GM19467 (cell line): Measurements from ENCODE around the gene KCNH2.
"Not testable (repeated sequence)": the region's sequence is repeated elsewhere in the genome, so short reads cannot be mapped to it uniquely, and the experiment has no call there.

Experiments used
- ATAC-seq: cut with Tn5 transposase; IDR thresholded peaks from one replicate; pipeline ENCODE4 v1.9.1; 2021; ENCODE audit warnings: mild to moderate bottlenecking, moderate library complexity; ENCODE audit not compliant: unreplicated experiment

The KCNH2 gene

DNA sequence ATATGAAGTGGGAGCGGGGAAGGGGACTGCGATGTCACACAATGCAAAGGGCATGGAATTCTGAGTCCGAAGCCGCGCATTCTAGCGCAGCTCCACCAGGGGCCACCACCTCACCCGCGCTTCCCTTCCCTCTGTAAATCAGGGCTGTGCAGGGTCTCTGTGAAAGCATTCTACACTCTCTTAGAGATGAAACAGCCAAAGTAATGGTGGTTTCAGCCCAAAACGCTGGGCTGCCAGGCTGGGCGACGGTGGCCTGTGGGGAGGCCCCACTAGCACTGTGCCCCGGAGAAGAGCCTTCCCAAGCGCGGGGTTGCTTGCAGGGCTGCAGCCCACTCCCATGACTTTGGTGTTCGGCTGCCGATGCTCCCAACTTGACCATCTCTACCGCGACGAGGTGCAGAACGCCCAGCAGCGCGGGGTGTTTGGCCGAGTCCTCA is 34.8 kb upstream of the KCNH2 start:
- no peak for ATAC-seq

DNA sequence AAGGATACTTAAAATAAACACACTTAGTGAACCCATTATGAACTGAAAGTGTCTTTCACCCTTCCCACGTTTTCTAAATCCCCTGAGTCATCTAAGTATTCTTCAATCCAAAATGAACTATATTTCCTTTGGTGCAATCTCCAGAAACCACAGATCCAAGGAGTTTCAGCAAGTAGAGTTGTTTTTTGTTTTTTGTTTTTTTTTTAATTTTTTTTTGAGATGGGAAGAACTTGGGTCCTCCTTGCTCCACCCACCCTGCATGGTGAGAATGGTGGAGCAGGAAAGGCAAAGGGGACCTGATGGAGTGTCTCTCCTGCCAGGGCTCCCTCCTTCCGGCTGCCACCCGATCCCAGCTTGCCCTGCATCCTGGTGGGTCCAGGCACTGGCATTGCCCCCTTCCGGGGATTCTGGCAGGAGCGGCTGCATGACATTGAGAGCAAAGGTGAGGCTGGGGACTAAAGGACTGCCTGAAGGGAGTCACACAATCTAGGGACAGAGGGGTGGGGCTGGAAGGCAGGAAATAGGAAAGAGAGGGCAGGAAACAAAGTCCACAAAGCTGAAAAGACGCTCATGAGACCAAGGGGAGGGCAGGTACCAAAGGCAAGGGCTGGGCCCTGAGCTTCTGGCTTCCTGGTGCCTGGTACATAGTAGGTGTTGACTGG is 34.0 kb upstream of the KCNH2 start:
- no peak for ATAC-seq

DNA sequence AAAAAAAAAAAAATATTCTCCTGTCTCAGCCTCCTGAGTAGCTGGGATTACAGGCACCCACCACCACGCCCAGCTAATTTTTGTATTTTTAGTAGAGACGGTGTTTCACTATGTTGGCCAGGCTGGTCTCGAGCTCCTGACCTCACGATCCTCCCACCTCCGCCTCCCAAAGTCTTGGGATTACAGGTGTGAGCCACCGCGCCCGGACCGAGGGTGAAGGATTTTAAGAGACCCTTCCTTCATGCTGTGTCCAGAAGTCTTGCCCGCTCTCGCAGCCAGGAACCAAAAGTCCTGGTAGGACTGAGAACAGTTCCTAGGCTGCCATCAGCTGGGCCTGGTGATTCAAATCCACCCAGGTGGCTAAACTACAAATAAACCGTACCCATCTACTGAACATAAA is 33.5 kb upstream of the KCNH2 start:
- ATAC-seq, result not testable (repeated sequence)

DNA sequence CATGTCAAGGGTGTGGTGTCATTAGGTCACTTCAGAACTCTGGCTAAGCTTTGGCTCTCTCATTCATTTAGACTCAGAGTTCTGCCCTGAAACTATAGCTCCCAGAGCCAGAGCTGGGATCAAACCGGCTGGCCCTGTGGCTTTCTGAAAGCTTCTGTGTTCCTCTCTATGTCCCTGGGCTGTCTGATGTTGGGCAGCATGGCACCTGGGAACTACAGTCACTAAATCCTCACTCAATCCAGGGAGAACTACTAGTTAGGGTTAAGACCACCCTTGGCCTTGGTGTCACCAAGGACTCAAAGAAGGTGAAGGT is 32.9 kb upstream of the KCNH2 start:
- ATAC-seq, result no peak

DNA sequence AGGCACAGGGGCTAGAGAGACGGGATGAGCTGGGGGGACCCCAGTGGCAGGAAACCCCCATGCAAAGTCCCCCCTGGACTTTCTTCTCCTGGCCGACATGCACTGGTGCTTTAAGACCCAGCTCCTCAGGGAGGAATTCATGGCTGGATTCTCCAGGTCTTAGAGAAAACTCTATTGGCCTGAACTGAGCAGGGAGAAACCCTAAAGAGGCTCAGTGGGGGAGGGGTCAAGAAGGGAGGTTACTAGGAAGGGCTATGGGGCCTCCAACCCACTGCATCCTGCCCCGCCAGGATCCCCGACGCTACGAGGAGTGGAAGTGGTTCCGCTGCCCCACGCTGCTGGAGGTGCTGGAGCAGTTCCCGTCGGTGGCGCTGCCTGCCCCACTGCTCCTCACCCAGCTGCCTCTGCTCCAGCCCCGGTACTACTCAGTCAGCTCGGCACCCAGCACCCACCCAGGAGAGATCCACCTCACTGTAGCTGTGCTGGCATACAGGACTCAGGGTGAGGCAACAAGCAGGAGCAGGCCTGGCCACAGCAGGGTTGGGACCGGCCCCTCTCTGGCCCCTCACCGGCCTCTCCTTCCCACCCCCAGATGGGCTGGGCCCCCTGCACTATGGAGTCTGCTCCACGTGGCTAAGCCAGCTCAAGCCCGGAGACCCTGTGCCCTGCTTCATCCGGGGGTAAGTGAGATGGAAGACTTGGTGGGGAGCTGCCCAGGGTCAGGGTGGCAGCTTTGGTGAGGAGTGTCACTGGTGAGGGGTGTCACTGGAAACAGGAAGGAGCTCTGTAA is 32.4 kb upstream of the KCNH2 start:
- ATAC-seq, result no peak

DNA sequence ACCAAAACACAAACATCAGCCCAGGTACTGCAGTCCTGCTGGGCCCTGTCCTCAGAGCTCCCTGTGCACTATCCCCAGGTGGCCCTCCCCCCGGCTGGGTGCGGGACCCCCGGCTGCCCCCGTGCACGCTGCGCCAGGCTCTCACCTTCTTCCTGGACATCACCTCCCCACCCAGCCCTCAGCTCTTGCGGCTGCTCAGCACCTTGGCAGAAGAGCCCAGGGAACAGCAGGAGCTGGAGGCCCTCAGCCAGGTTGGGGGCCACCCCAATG is 31.9 kb upstream of the KCNH2 start:
- no peak for ATAC-seq

DNA sequence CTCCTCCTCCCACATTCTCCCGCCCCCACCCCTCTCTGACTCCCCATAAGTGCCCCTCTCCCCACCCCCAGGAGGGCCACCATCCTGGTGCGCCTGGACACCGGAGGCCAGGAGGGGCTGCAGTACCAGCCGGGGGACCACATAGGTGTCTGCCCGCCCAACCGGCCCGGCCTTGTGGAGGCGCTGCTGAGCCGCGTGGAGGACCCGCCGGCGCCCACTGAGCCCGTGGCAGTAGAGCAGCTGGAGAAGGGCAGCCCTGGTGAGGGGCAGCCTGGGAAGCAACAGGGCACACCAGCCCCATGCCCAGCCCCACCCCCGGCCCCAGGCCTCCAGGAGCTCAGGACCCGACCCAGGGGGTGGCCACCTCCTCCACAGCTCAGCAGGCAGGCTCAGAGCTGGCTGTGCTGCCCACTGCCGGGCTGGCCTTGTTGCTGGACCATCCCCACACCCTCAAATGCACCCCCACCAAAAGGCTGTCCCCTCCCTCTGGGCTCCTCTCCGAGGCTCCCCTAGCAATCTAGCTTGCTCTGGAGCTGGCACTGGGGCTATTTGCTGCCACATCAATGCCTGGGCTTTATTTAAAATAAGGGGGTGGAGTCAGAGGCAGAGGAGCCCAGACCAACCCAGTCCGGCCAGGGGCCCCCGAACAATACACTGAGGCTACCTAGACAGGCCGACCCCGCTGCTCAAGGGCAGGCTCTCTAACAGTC is 31.4 kb upstream of the KCNH2 start:
- ATAC-seq, result no peak

DNA sequence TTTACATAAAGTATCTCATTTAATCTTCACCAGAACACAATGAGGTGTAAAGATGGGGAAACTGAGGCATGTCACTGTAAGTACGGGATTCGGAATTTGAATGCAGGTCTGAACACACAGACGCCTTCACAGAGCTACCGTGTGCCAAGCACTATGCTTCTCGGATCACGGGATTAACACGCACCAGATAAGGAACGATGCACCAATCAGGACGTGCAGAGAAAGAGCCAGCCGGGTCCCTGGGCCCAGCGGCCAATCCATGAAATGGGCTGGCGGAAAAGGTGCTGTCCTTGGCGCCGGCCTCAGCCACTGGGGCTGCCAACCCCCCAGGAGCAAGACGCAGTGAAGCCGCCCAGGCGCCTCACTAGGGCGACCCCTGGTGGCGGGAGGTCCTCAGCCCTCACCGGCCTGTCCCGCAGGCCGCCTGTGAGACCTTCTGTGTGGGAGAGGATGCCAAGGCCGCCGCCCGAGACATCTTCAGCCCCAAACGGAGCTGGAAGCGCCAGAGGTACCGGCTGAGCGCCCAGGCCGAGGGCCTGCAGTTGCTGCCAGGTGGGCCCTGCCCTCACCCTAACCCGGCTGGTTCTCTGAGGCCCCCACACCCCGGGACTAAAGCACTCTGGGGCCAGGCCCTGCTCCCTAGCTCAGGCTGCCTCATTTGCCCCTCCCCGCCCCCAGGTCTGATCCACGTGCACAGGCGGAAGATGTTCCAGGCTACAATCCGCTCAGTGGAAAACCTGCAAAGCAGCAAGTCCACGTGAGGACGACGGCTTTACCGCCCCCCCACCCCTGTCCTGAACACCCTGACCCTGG is 30.6 kb upstream of the KCNH2 start:
- ATAC-seq, result peak; percentile 69

DNA sequence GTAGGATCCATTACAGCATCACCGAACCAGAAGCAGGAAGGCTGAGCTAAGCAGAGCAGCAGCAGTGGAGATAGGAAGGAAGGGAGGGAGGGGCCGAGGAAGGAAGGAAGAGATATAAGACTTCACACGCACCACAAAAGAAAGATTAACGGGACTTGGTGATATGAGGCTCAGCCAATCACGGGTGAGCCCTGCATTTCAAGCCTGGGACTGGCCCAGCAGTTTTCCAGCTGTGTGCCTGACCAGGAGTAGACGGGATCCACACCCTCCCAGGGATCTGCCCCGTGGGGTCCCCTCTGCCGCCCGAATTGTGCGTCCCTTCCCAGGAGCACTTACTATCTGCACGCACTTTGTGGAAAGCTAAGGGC is 30.0 kb upstream of the KCNH2 start:
- ATAC-seq, result no peak

DNA sequence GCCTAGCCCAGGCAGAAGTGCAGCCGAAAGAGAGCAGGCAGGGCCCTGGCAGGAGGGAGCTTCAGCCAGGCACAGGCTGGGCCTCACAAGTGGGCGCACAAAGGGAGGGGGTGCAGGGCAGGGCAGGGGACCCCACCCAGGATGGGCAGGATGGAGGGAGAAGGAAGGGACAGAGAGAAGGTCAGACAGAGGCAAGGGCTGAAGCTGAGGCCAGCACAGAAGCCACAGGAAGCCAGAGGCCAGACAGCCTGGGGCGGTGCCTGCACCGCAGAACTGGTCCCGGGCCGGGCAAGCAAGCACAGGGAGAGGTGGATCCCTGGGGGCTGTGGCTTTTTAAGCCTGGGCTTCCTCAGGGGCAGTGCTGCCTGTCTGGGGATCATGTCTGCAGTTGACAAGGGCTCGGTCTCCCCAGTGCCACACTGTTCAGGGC is 29.4 kb upstream of the KCNH2 start:
- ATAC-seq, result no peak

DNA sequence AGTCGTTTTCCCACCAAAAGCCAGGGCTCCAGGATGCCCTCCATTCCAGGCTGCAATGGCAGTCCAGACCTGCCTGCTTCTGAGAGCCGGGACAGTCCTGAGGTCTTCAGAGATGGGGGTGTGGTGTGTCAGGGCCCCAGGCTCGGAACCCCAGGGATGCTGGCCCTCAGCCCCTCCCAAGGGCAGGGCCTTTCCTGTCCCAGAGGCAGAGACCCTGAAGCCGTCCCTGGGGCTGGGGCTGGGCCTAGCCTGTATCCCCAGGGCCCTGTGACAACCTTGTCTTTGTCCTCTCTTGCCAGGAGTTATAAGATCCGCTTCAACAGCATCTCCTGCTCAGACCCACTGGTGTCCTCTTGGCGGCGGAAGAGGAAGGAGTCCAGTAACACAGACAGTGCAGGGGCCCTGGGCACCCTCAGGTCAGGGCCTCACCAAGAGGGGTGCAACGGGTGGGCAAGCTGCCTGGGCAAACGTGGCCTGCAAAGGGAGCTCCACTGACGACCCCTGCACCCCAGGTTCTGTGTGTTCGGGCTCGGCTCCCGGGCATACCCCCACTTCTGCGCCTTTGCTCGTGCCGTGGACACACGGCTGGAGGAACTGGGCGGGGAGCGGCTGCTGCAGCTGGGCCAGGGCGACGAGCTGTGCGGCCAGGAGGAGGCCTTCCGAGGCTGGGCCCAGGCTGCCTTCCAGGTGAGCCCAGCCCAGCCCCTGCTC is 28.6 kb upstream of the KCNH2 start:
- ATAC-seq, result no peak

DNA sequence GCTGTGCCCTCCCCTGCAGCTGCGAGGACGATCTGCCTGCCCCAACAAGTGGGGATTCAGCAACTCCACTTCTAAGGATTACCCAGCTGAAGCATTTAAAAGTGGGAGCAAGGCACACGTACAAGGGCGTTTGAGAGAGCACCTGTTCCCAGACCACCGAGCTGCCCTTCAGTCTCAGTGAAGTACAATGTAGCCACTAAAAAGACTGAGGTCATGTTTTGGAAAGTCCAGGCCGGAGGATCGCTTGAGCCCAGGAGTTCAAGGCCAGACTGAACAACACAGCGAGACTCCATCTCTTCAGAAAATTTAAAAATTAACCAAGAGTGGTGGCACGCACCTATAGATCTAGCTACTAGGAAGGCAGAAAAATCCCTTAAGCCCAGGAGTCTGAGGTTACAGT is 27.4 kb upstream of the KCNH2 start:
- ATAC-seq, result no peak

DNA sequence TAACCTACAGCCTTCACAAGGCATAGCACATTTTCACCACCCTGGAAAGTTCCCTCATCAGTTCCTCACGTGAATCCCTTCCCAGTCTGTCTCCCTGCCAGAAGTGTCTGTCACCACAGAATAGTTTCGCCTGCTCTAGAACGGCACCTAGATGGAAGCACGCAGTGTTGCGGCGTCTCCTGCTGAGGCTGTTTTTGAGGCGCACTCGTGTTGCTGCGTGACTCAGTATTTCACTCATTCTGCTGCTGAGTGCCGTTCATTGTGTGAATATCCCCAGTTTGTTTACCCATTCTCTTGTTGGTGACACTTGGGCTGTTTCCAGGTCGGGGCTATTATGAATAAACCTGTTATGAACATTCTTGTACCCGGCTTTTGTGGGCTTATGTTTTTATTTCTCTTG is 25.5 kb upstream of the KCNH2 start:
- ATAC-seq, result no peak

DNA sequence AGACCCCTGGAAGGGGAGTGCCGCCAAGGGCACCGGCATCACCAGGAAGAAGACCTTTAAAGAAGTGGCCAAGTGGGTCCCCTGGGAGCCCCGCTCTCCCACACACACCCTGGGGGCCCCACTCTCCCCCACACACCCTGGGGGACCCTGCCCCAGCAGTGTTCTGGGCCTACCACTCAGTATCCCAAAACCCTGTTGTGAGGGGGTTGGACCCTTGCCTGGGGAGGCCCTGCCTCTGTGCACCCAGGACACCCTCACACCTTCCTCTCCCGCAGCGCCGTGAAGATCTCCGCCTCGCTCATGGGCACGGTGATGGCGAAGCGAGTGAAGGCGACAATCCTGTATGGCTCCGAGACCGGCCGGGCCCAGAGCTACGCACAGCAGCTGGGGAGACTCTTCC is 23.4 kb upstream of the KCNH2 start:
- no peak for ATAC-seq

DNA sequence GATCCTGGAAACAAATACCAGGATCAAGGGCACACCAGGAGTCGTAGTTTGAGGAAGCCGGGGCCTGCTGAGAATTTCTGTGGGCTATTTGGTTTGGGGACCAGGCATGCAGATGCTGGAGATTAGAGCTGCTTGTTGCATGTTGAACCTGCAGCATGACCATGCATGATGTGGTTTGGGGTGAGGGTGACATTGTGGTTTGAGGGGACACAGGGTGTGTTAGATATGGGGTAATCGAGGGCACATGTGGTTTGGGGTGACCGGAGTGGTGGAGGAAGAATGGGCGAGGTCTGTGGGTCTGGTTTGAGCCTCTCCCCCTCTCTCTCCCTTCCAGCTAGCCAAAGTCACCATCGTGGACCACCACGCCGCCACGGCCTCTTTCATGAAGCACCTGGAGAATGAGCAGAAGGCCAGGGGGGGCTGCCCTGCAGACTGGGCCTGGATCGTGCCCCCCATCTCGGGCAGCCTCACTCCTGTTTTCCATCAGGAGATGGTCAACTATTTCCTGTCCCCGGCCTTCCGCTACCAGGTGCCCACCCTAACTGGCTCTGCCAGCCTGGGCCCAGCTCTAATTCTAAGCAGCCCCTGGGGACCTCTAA is 22.9 kb upstream of the KCNH2 start:
- ATAC-seq, result no peak

DNA sequence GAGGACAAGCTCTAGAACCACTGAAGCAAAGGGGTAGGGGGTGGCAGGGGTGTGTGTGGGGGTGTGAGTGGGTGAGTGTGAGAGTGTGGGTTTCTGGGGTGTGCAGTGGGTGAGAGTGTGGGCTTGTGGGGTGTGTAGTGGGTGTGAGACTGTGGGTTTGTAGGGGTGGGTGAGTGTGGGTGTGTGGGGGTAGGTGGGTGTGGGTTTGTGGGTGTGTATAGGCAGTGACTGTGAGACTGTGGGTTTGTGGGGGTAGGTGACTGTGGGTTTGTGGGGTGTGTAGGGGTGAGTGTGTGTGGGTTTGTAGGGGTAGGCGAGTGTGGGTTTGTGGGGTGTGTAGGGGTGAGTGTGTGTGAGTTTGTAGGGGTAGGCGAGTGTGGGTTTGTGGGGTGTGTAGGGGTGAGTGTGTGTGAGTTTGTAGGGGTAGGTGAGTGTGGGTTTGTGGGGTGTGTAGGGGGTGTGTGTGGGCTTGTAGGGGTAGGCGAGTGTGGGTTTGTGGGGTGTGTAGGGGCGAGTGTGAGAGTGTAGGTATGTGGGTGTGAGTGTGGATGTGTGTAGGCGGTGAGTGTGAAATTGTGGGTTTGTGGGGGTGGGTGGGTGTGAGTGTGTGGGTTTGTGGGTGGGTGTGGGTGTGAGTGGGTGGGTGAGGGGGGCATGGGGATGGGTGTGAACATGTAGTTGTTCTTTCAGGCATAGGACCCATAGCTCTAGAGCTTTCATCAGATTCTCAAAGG is 21.5 kb upstream of the KCNH2 start:
- ATAC-seq, result no peak

DNA sequence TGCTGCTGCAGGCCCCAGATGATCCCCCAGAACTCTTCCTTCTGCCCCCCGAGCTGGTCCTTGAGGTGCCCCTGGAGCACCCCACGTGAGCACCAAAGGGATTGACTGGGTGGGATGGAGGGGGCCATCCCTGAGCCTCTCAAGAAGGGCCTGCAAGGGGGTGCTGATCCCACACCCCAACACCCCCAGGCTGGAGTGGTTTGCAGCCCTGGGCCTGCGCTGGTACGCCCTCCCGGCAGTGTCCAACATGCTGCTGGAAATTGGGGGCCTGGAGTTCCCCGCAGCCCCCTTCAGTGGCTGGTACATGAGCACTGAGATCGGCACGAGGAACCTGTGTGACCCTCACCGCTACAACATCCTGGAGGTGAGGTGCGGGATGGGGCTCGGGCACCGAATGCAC is 20.9 kb upstream of the KCNH2 start:
- ATAC-seq, result no peak

DNA sequence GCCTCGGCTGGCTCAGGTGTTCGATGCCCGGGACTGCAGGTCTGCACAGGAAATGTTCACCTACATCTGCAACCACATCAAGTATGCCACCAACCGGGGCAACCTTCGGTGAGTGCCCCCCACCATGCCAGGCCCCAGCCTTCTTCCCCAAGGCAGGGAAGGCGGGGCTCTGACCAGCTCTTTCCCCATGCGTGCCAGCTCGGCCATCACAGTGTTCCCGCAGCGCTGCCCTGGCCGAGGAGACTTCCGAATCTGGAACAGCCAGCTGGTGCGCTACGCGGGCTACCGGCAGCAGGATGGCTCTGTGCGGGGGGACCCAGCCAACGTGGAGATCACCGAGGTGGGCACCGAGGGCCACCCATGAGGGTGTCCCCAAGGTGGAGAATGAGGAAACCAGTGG is 20.2 kb upstream of the KCNH2 start:
- ATAC-seq, result no peak

DNA sequence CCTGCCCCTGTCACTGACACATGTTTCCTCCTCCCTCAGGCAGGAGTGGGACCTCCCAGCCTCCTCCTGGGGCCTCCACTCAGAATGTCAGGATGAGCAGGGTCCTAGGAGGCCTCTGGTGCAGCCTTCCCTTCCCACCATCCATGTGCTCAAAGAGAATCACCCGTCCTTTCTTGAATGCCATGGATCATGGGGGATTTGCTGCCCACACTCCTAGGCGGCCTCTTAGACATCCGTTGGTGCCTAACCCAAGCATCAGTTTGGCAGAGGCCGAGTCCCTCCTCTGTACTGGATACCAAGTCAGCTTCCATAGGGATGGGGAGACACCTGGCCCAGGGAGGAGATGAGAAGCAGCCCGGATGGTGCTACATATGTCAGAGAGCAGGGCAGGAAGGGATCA is 19.7 kb upstream of the KCNH2 start:
- no peak for ATAC-seq

DNA sequence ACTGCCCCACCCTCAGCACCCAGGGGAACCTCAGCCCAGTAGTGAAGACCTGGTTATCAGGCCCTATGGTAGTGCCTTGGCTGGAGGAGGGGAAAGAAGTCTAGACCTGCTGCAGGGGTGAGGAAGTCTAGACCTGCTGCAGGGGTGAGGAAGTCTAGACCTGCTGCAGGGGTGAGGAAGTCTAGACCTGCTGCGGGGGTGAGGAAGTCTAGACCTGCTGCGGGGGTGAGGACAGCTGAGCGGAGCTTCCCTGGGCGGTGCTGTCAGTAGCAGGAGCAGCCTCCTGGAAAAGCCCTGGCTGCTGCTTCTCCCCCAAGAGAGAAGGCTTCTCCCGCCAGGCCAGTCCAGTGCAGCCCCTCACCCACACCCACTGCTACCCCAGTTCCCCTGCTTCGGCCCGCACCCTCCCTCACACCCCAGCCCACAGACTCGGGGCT is 19.0 kb upstream of the KCNH2 start:
- ATAC-seq, result no peak
